Liver (tissue), 9 donors: ENCODE results near the gene EDC4. TPM values are rescaled to one million over a fixed set of nuclear protein-coding genes. Genes with fewer than 3 reads are reported as not detected.

Experiments
- DNase-seq: peaks from one replicate; pipeline ENCODE4 v3.0.0-alpha.2; 2017; ENCODE audit warnings: low spot score
- H3K27ac ChIP-seq, 2 donors: one replicate each; pipeline ENCODE4 v1.7.0; 2013; ENCODE audit warnings: inconsistent platforms in 2 of 2, low read length in 2 of 2, control low read depth in 1 of 2, low read depth in 1 of 2, mild to moderate bottlenecking in 1 of 2
- H3K27me3 ChIP-seq, 4 donors: one replicate each; pipeline versions ENCODE4 v1.6.1 to v1.7.0; 2013; ENCODE audit warnings: low read length in 3 of 4, inconsistent platforms in 1 of 4, mild to moderate bottlenecking in 1 of 4, moderate library complexity in 1 of 4; ENCODE audit not compliant: control insufficient read depth in 4 of 4, insufficient read depth in 4 of 4
- H3K36me3 ChIP-seq, 4 donors: one replicate each; pipeline versions ENCODE4 v1.6.1 to v1.7.0; 2013; ENCODE audit warnings: low read length in 3 of 4, mild to moderate bottlenecking in 3 of 4, low read depth in 1 of 4, moderate library complexity in 1 of 4; ENCODE audit not compliant: control insufficient read depth in 4 of 4, insufficient read depth in 3 of 4
- H3K4me1 ChIP-seq, 4 donors: one replicate each; pipeline versions ENCODE4 v1.6.1 to v1.7.0; 2013; ENCODE audit warnings: low read length in 3 of 4, mild to moderate bottlenecking in 3 of 4, moderate library complexity in 1 of 4; ENCODE audit not compliant: control insufficient read depth in 4 of 4, insufficient read depth in 4 of 4
- H3K4me3 ChIP-seq, 3 donors: one replicate each; pipeline versions ENCODE4 v1.6.1 to v1.7.0; 2013; ENCODE audit warnings: low read length in 3 of 3, control low read depth in 1 of 3, low read depth in 1 of 3, mild to moderate bottlenecking in 1 of 3
- H3K9ac ChIP-seq, 2 donors: one replicate each; pipeline ENCODE4 v1.7.0; 2013; ENCODE audit warnings: low read length in 2 of 2, mild to moderate bottlenecking in 2 of 2, moderate library complexity in 2 of 2, control low read depth in 1 of 2, low read depth in 1 of 2
- H3K9me3 ChIP-seq, 4 donors: one replicate each; pipeline versions ENCODE4 v1.6.1 to v1.7.0; 2013; ENCODE audit warnings: low read length in 3 of 4; ENCODE audit not compliant: control insufficient read depth in 4 of 4
- ATF3 ChIP-seq: IDR thresholded peaks from 2 replicates; pipeline ENCODE4 v1.6.1; 2016; ENCODE audit warnings: antibody characterized with exemption
- CTCF ChIP-seq: fragments of 150-350 bp; IDR thresholded peaks from 2 replicates; pipeline ENCODE4 v1.5.1; 2017; ENCODE audit warnings: improper control_type of control experiment, low read depth, low read length; ENCODE audit not compliant: missing input control
- EGR1 ChIP-seq, 2 donors: IDR thresholded peaks; 2 replicates each; pipeline ENCODE4 v1.6.1; 2016 to 2018; ENCODE audit warnings: antibody characterized with exemption in 2 of 2, low read depth in 2 of 2
- FOXA1 ChIP-seq: IDR thresholded peaks from 2 replicates; pipeline ENCODE4 v1.6.1; 2016; ENCODE audit warnings: antibody characterized with exemption
- FOXA2 ChIP-seq: IDR thresholded peaks from 2 replicates; pipeline ENCODE4 v1.6.1; 2016; ENCODE audit warnings: antibody characterized with exemption
- HNF4G ChIP-seq: IDR thresholded peaks from 2 replicates; pipeline ENCODE4 v1.6.1; 2016; ENCODE audit warnings: antibody characterized with exemption
- JUND ChIP-seq, 2 donors: IDR thresholded peaks; 2 replicates each; pipeline ENCODE4 v1.6.1; 2016; ENCODE audit warnings: antibody characterized with exemption in 2 of 2
- MAX ChIP-seq: IDR thresholded peaks from 2 replicates; pipeline ENCODE4 v1.6.1; 2016; ENCODE audit warnings: antibody characterized with exemption
- NR2F2 ChIP-seq: IDR thresholded peaks from 2 replicates; pipeline ENCODE4 v1.6.1; 2016; ENCODE audit warnings: antibody characterized with exemption
- RAD21 ChIP-seq, 2 donors: IDR thresholded peaks; 2 replicates each; pipeline ENCODE4 v1.6.1; 2016; ENCODE audit warnings: antibody characterized with exemption in 2 of 2, mild to moderate bottlenecking in 2 of 2
- REST ChIP-seq: IDR thresholded peaks from 2 replicates; pipeline ENCODE4 v1.6.1; 2016; ENCODE audit warnings: antibody characterized with exemption, mild to moderate bottlenecking
- SP1 ChIP-seq: IDR thresholded peaks from 2 replicates; pipeline ENCODE4 v1.6.1; 2018; ENCODE audit warnings: antibody characterized with exemption, mild to moderate bottlenecking
- TAF1 ChIP-seq: conservative IDR thresholded peaks from 2 replicates; pipeline ENCODE4 v1.6.1; 2016; ENCODE audit warnings: antibody characterized with exemption, mild to moderate bottlenecking
- YY1 ChIP-seq: IDR thresholded peaks from 2 replicates; pipeline ENCODE4 v1.6.1; 2016; ENCODE audit warnings: antibody characterized with exemption, mild to moderate bottlenecking
- WGBS: extraction: QIAGEN DNeasy Blood & Tissue Kit; methylation state at CpG from one replicate; pipeline ENCODE4 v1.1.7; 2013; 5-methylcytosine and 5-hydroxymethylcytosine counted together
- polyA plus RNA-seq, 2 donors: library from polyadenylated mRNA; stranded (reverse) in 1 of 2; unstranded in 1 of 2; fragments of 200-250 nt in 1 of 2; fragments of >200 nt in 1 of 2; fragmentation: Nextera tagmentation in 1 of 2; extraction: Ambion mirVana in 1 of 2; gene quantifications; one replicate each; pipeline versions ENCODE4 v1.2.1 to v1.2.3, GENCODE V29; 2013 to 2015
- total RNA-seq, 2 donors: library from RNA; depleted of rRNA; stranded (reverse); fragments of >200 nt; gene quantifications; one replicate each; pipeline ENCODE4 v1.2.3, GENCODE V29; 2014
- donor health status: healthy.
- donor health status: healthy.
- donor health status: healthy.
- donor health status: healthy.
- donor health status: healthy.

Gene EDC4
- total and polyA plus RNA-seq, 4 donors: 17.7 to 26.8 (median 21.6) TPM

- H3K27me3 ChIP-seq: no peaks in the 10 kb centered on the region
- no peak for DNase-seq
- H3K36me3 ChIP-seq: peaks cover 5 to 29% (median 20%) of the 10 kb centered on the region in 4 donors
- H3K9me3 ChIP-seq: no peaks in the 10 kb centered on the region
- H3K4me3 ChIP-seq: peak overlapping the region; percentile 85 to 91 (median 90)
- WGBS: 18% methylated on average over 23 of the region's 23 CpGs
- peak overlapping the region; percentile 70 to 79 for H3K9ac ChIP-seq
- H3K4me1 ChIP-seq: peaks cover 2 to 39% (median 30%) of the 10 kb centered on the region in 4 donors
- no peak for TF ChIP-seq EGR1 (IDR thresholded peaks at IDR 0.05; ENCODE audit: low read depth in 2 of 2)
- TF ChIP-seq SP1: no peak
- TF ChIP-seq REST: no peak
- TF ChIP-seq CTCF: no peak
- TF ChIP-seq NR2F2: no peak
- no peak for TF ChIP-seq ATF3
- TF ChIP-seq FOXA1: no peak
- no peak for TF ChIP-seq TAF1
- TF ChIP-seq RAD21 (IDR thresholded peaks at IDR 0.05): no peak
- no peak for TF ChIP-seq MAX
- TF ChIP-seq FOXA2: no peak
- peak overlapping the region; percentile 63 to 66 for H3K27ac ChIP-seq
These were observed 851 bp downstream of the EDC4 start for GRCh38 chr16:67873435-67874370.

GRCh38 chr16:67874372-67874771 is 1.5 kb downstream of the EDC4 start:
- H3K9me3 ChIP-seq: no peaks in the 10 kb centered on the region
- no peak for DNase-seq
- no peak overlapping the region for H3K27ac ChIP-seq
- no peak overlapping the region for H3K9ac ChIP-seq
- no peak overlapping the region for H3K4me3 ChIP-seq
- WGBS: 86% methylated on average over 3 of the region's 3 CpGs
- peaks cover 10 to 32% (median 25%) of the 10 kb centered on the region in 4 donors for H3K36me3 ChIP-seq
- no peak for TF ChIP-seq TAF1
- TF ChIP-seq JUND (IDR thresholded peaks at IDR 0.05): no peak
- no peak for TF ChIP-seq HNF4G
- no peak for TF ChIP-seq YY1
- TF ChIP-seq RAD21 (IDR thresholded peaks at IDR 0.05): no peak
- no peak for TF ChIP-seq REST
- TF ChIP-seq FOXA1: no peak
- TF ChIP-seq FOXA2: no peak
- no peak for TF ChIP-seq EGR1 (IDR thresholded peaks at IDR 0.05; ENCODE audit: low read depth in 2 of 2)
- H3K4me1 ChIP-seq: peaks cover 2 to 39% (median 30%) of the 10 kb centered on the region in 4 donors
- H3K27me3 ChIP-seq: no peaks in the 10 kb centered on the region
